ENCODE results near the gene IP6K1.

DNA sequence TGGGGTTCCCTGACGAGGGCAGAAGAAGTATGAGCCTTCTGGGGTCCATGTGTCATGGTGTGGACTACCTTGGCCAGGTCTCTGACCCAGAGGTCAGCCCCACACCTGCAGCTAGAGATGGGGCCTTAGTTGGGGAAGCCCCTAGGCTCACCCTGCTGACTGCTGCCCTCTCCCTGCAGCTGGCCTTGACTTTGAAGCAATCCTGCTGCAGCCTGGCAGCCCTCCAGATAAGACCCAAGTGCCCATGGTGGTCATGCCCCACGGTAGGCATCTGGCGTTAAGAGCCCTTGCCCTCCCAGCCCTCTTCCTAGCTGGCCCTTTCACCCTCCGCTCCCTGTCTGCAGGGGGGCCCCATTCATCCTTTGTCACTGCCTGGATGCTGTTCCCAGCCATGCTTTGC is 104.8 kb downstream of the IP6K1 start:
- TF ChIP-seq SP1 (CRISPR knock-in tag; conservative IDR thresholded peaks at IDR 0.05) (no peak), ZNF671 (CRISPR knock-in tag; IDR thresholded peaks at IDR 0.05) (no peak), NFATC4 (CRISPR knock-in tag; IDR thresholded peaks at IDR 0.05) (no peak), JUN (CRISPR knock-in tag; IDR thresholded peaks at IDR 0.05) (no peak)
